Right lobe of liver (tissue), 4 donors: ENCODE data around the gene SF3A1.

Source experiments
- POLR2A ChIP-seq: fragments of 450-650 bp; IDR thresholded peaks from one replicate; pipeline ENCODE4 v1.6.1; 2017; ENCODE audit warnings: antibody characterized with exemption, mild to moderate bottlenecking
- TF ChIP-seq, protein P1 (sequence below), 4 donors: fragments of 200-600 bp in 3 of 4; fragments of 450-650 bp in 1 of 4; IDR thresholded peaks; one replicate each; pipeline versions ENCODE4 v1.5.1 to v1.8.0; 2016 to 2022; ENCODE audit warnings: antibody characterized with exemption in 4 of 4, mild to moderate bottlenecking in 2 of 4
- donor health status: DM: no; HTN: no; CAD: no.
- donor health status: DM: no; HTN: no; CAD: no.
- donor health status: DM: no; HTN: yes; CAD: no.

DNA sequence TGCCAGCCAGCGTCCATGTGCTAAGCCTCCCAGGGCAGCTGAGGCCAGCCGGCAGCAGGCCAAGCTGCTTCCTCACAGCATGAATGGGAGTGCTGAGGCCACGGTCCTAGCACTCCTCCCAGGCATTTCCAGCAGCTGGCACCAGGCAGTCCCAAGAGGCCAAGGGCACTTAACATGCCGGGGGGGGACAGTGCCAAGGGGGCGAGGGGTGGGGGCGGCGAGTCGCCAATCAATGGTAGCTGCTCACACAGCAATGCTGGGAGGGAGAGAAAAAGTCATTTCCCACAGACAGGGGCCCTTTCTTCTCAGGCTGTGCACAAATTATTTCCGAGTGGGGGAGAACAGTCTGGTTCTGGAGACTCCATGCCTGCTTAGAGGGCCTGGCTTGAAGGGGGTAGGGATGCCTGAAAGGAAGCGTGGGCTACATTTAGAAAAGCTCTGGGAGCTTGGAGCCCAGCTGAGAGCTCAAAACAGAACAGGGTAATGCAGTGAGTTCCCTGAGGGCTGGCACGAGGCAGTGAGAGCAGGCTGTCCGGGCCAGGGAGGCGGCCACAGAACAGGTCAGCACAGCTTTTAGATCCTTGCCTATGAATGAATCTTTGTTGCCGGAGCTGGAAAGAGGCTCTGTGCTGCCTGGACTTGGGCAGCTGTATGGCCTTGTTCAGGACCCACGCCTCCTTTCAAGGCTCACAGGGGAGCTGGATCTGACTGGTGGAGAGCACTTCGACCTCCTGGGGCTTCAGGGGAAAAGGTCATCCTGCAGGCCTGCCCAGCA is 15.6 kb downstream of the SF3A1 start:
- TF ChIP-seq POLR2A = no peak
- TF ChIP-seq, protein P1, sequence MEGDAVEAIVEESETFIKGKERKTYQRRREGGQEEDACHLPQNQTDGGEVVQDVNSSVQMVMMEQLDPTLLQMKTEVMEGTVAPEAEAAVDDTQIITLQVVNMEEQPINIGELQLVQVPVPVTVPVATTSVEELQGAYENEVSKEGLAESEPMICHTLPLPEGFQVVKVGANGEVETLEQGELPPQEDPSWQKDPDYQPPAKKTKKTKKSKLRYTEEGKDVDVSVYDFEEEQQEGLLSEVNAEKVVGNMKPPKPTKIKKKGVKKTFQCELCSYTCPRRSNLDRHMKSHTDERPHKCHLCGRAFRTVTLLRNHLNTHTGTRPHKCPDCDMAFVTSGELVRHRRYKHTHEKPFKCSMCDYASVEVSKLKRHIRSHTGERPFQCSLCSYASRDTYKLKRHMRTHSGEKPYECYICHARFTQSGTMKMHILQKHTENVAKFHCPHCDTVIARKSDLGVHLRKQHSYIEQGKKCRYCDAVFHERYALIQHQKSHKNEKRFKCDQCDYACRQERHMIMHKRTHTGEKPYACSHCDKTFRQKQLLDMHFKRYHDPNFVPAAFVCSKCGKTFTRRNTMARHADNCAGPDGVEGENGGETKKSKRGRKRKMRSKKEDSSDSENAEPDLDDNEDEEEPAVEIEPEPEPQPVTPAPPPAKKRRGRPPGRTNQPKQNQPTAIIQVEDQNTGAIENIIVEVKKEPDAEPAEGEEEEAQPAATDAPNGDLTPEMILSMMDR (IDR thresholded peaks at IDR 0.05) = no peak
